K562 (cell line): ENCODE measurements around the gene SLC44A5.

Experiments
- CBFA2T3 ChIP-seq: fragments of 450-650 bp; IDR thresholded peaks from 2 replicates; pipeline ENCODE4 v1.6.1; 2017
- CBX1 ChIP-seq: sonication (generic); IDR thresholded peaks from 2 replicates; pipeline ENCODE4 v1.6.1; 2016; ENCODE audit warnings: antibody characterized with exemption, low read depth, mild to moderate bottlenecking
- CTCF ChIP-seq, 3 experiments: IDR thresholded peaks in 2 of 3; conservative IDR thresholded peaks in 1 of 3; 2 replicates each; pipeline ENCODE4 v1.5.1; 2011 to 2012; ENCODE audit warnings: low read length in 3 of 3, mild to moderate bottlenecking in 3 of 3, control low read depth in 2 of 3, improper control_type of control experiment in 1 of 3, inconsistent platforms in 1 of 3, low read depth in 1 of 3, mixed read lengths in 1 of 3, moderate library complexity in 1 of 3; ENCODE audit not compliant: insufficient read depth in 2 of 3
- ELK3 ChIP-seq: fragments of 450-650 bp; formaldehyde crosslinking; IDR thresholded peaks from 2 replicates; pipeline ENCODE4 v1.4.0; 2020; ENCODE audit warnings: mild to moderate bottlenecking
- EP300 ChIP-seq: IDR thresholded peaks from 2 replicates; pipeline ENCODE4 v1.6.1; 2012; ENCODE audit warnings: low read length, improper control_type of control experiment
- ETS1 ChIP-seq: conservative IDR thresholded peaks from 2 replicates; pipeline ENCODE4 v1.6.1; 2011; ENCODE audit warnings: low read depth, mild to moderate bottlenecking, low read length; ENCODE audit not compliant: control insufficient read depth
- EZH2 ChIP-seq: IDR thresholded peaks from 2 replicates; pipeline ENCODE4 v1.6.1; 2012; ENCODE audit warnings: low read depth, mild to moderate bottlenecking, inconsistent platforms, low read length, borderline replicate concordance
- GTF2B ChIP-seq: IDR thresholded peaks from 2 replicates; pipeline ENCODE4 v1.6.1; 2011; ENCODE audit not compliant: insufficient read length; ENCODE audit errors: extremely low read depth
- MAFG ChIP-seq: fragments of 450-650 bp; conservative IDR thresholded peaks from 2 replicates; pipeline ENCODE4 v1.6.1; 2016; ENCODE audit warnings: missing genetic modification characterization, missing compliant biosample characterization
- SMAD2 ChIP-seq: fragments of 150-350 bp; IDR thresholded peaks from 2 replicates; pipeline ENCODE4 v1.6.1; 2014; ENCODE audit warnings: low read depth, mild to moderate bottlenecking, low read length
- SRF ChIP-seq, 2 experiments: fragments of 250-450, 450-650 bp in 1 of 2; sonication (Bioruptor Pico) in 1 of 2; sonication (generic) in 1 of 2; formaldehyde crosslinking; IDR thresholded peaks; 2 replicates each; pipeline versions ENCODE4 v1.5.0 to v1.5.1; 2020 to 2022; ENCODE audit warnings: mild to moderate bottlenecking in 1 of 2, missing genetic modification reagents in 1 of 2
- TFAM ChIP-seq: fragments of 250-450 bp; sonication (Bioruptor Pico); conservative IDR thresholded peaks from 2 replicates; pipeline ENCODE4 v1.5.0; 2021; ENCODE audit warnings: mild to moderate bottlenecking, moderate library complexity
- ZBTB33 ChIP-seq: sonication (generic); formaldehyde crosslinking; IDR thresholded peaks from 2 replicates; pipeline ENCODE4 v1.8.1; 2023; ENCODE audit warnings: mild to moderate bottlenecking, missing genetic modification reagents
- ZNF174 ChIP-seq: fragments of 250-450 bp; sonication (Bioruptor Pico); IDR thresholded peaks from 2 replicates; pipeline ENCODE4 v1.4.0; 2020; ENCODE audit warnings: mild to moderate bottlenecking

- TF ChIP-seq EP300 = no peak
- no peak for TF ChIP-seq ZNF174
- TF ChIP-seq ETS1 = no peak
- no peak for TF ChIP-seq CTCF (IDR thresholded peaks at IDR 0.05 in 2 of 3, conservative IDR thresholded peaks at IDR 0.05 in 1 of 3; ENCODE audit: insufficient read depth in 2 of 3, low read depth in 1 of 3, low read length in 3 of 3)
- TF ChIP-seq GTF2B = no peak
- TF ChIP-seq TFAM (CRISPR knock-in tag) = no peak
- no peak for TF ChIP-seq SRF (CRISPR knock-in tag; IDR thresholded peaks at IDR 0.05)
- TF ChIP-seq ZBTB33 = no peak
- TF ChIP-seq ELK3 (CRISPR knock-in tag) = no peak
- TF ChIP-seq SMAD2 = no peak
- no peak for TF ChIP-seq EZH2
- TF ChIP-seq CBX1 = no peak
- TF ChIP-seq CBFA2T3 = no peak
- no peak for TF ChIP-seq MAFG (tag)
Observed at GRCh38 chr1:75472971-75473603, 137.8 kb downstream of the SLC44A5 start.
